Endothelial cell (in vitro differentiated cells): ENCODE measurements around the gene RAB33B. TPM values are rescaled to one million over a fixed set of nuclear protein-coding genes. Genes with fewer than 3 reads are reported as not detected.

Source experiments
- DNase-seq: peaks from one replicate; pipeline ENCODE4 v3.0.0; 2021; ENCODE audit warnings: low spot score
- H3K27ac Mint-ChIP-seq: one replicate; pipeline ENCODE4 v1.8.0; 2021; ENCODE audit warnings: mixed read lengths, inconsistent platforms; ENCODE audit not compliant: unreplicated experiment
- H3K27me3 Mint-ChIP-seq: one replicate; pipeline ENCODE4 v1.8.0; 2021; ENCODE audit warnings: mild to moderate bottlenecking, moderate library complexity, mixed read lengths, inconsistent platforms; ENCODE audit not compliant: unreplicated experiment
- H3K36me3 Mint-ChIP-seq: one replicate; pipeline ENCODE4 v1.8.0; 2021; ENCODE audit warnings: mild to moderate bottlenecking, low read depth, mixed read lengths, inconsistent platforms; ENCODE audit not compliant: unreplicated experiment
- H3K4me1 Mint-ChIP-seq: one replicate; pipeline ENCODE4 v1.8.0; 2021; ENCODE audit warnings: mild to moderate bottlenecking, mixed read lengths, inconsistent platforms; ENCODE audit not compliant: unreplicated experiment
- H3K4me3 Mint-ChIP-seq: one replicate; pipeline ENCODE4 v1.8.0; 2021; ENCODE audit warnings: mild to moderate bottlenecking, mixed read lengths, inconsistent platforms; ENCODE audit not compliant: unreplicated experiment
- H3K9me3 Mint-ChIP-seq: one replicate; pipeline ENCODE4 v1.8.0; 2021; ENCODE audit warnings: mixed read lengths, inconsistent platforms; ENCODE audit not compliant: unreplicated experiment
- CTCF ChIP-seq: fragments of 200-600 bp; sonication (generic); IDR thresholded peaks from one replicate; pipeline ENCODE4 v1.5.0; 2021; ENCODE audit warnings: antibody characterized with exemption; ENCODE audit not compliant: unreplicated experiment
- total RNA-seq: library from RNA; stranded (reverse); fragmentation: NEBNext Ultra II Directional; extraction: Animal tissue kit (Norgen Biotek cat#: 25700); gene quantifications from one replicate; pipeline ENCODE4 v1.2.1, GENCODE V29; 2021; ENCODE audit not compliant: unreplicated experiment

The RAB33B gene
- total RNA-seq, 1 donor from 2014 or later = 11.4 TPM

- Mint-ChIP-seq H3K27ac (no peak overlapping the region), H3K9me3 (no peaks in the 10 kb centered on the region), H3K4me3 (no peak overlapping the region), H3K27me3 (peaks cover 2% of the 10 kb centered on the region), H3K36me3 (peaks cover 5% of the 10 kb centered on the region), H3K4me1 (peaks cover 2% of the 10 kb centered on the region)
- DNase-seq = no peak
- TF ChIP-seq CTCF = no peak
Observed at GRCh38 chr4:139524062-139524631, 70.2 kb downstream of the RAB33B start.

GRCh38 chr4:139525414-139525813 lies 71.5 kb downstream of the RAB33B start:
- Mint-ChIP-seq H3K27ac (no peak overlapping the region), H3K4me3 (peak overlapping the region; percentile 11), H3K4me1 (peaks cover 2% of the 10 kb centered on the region), H3K9me3 (no peaks in the 10 kb centered on the region), H3K36me3 (peaks cover 5% of the 10 kb centered on the region), H3K27me3 (peaks cover 2% of the 10 kb centered on the region)
- no peak for DNase-seq
- TF ChIP-seq CTCF = no peak

Other genes starting within 250 kb of the RAB33B start
- not detected for gene MGARP, start 173.9 kb upstream of the RAB33B start, total RNA-seq
- 37.8 TPM for gene NAA15, start 152.6 kb upstream of the RAB33B start, total RNA-seq
- gene NDUFC1, start 151.6 kb upstream of the RAB33B start, total RNA-seq = 44.8 TPM
- gene SETD7, start 102.1 kb downstream of the RAB33B start, total RNA-seq = 8.4 TPM
- 98.3 TPM for gene MGST2, start 211.7 kb downstream of the RAB33B start, total RNA-seq